Right hindlimb (tissue), 1 donor: ENCODE results near the gene KIRREL3.

Experiments used
- DNase-seq: peaks from one replicate; pipeline ENCODE4 v3.0.0-alpha.2; 2018

The KIRREL3 gene

GRCh38 chr11:126479178-126479930 is 521.2 kb downstream of the KIRREL3 start:
- no peak for DNase-seq

- DNase-seq: no peak
These were observed 522.1 kb downstream of the KIRREL3 start for GRCh38 chr11:126478466-126478865.

- DNase-seq: no peak
These were observed 522.9 kb downstream of the KIRREL3 start for GRCh38 chr11:126477535-126478305.

- no peak for DNase-seq
These were observed 523.6 kb downstream of the KIRREL3 start for GRCh38 chr11:126476977-126477376.

DNA sequence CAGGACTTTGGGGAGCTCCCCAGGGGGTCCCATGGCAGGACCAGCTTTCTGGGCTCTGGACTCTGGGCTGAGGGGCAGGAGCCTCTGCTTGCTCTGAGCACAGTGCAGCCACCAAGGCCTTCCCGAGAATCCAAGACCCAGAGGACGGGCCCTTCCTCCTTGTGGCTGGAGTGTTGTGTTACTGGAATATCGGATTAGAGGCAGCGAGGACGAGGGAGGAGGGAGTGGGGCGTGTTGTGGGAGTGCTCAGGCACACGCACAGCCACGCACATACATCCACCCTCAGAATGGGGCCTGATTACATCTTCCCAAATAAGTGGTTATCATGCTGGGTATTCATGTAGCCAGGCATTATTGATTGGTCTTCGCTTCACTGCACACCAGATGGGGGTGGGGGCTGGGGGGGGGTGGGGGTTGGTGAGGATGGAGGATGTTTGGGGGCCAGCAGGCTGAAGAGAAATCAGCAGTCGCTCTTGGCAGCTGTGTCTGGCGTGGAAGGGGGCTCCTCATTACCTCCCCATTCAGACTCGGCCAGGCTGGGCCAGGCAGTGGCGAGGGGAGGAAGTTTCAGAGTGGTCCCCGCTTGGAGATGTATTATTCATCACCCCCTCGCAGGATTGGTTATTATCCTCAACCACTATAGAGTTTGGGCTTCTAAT is 524.2 kb downstream of the KIRREL3 start:
- no peak for DNase-seq

GRCh38 chr11:126475014-126475991 is 525.3 kb downstream of the KIRREL3 start:
- DNase-seq: no peak

GRCh38 chr11:126474220-126474619 is 526.4 kb downstream of the KIRREL3 start:
- no peak for DNase-seq

- DNase-seq: no peak
These were observed 527.3 kb downstream of the KIRREL3 start for GRCh38 chr11:126473269-126473668.

DNA sequence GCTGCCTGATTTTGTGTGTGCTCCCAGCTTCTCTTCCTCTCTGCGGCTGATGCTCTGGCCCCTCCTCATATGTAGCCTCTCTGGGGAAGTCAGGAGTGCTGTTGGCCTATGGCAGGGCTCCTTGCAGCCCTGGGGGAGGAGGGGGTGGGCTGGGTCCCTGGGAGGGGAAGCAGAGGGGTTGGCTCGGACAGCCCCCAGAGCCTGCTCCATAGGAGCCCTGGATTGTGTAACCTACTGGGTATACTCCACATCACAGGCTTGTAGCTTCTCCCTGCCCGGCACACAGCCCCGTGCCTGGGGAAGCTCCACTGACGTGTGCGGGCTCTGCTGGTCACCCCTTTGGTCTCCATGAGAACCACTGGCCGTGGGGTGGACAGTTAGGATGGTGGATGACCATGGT is 531.3 kb downstream of the KIRREL3 start:
- DNase-seq: no peak

DNA sequence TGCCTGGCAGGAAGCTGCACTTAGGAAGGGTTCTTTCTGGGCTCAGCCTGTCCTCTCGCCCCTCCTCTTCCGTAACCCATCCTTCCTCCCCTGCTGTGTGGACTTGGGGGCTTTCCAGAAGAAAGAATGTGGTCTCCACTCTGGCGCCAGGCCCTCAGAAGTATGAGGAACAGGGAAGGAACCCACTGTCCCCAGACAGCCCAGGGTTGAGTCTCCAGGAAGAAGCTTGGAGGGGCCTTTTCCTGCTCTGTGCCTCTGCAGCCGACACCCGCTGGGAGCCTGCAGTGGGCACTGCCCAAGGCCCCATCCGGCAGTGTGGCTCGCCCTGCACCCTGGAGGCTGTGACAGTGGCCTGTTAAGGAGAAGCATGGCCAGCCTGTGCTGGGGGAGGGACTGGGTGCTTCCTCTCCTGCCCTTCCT is 532.5 kb downstream of the KIRREL3 start:
- DNase-seq: no peak

DNA sequence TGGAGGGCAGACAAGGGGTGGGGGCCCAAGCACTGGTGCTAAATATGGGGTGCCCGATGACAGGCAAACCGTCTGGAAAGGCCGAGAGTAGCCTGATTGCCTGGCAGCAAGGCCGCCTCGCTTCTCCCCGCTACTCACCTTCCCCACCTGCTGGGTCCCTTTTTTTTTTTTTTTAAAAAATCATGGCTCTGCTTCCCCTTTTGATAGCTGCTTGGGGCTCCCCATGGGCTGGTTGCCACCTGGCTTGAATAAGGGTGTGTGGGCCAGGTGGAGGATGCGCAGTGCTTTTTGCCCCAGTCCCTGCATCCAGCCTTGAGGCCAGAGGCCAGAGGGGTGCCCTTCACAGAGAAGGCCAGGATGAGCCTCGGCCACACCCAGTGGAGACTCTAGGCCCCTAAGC is 533.1 kb downstream of the KIRREL3 start:
- DNase-seq: no peak

- no peak for DNase-seq
These were observed 533.6 kb downstream of the KIRREL3 start for GRCh38 chr11:126467046-126467370.

DNA sequence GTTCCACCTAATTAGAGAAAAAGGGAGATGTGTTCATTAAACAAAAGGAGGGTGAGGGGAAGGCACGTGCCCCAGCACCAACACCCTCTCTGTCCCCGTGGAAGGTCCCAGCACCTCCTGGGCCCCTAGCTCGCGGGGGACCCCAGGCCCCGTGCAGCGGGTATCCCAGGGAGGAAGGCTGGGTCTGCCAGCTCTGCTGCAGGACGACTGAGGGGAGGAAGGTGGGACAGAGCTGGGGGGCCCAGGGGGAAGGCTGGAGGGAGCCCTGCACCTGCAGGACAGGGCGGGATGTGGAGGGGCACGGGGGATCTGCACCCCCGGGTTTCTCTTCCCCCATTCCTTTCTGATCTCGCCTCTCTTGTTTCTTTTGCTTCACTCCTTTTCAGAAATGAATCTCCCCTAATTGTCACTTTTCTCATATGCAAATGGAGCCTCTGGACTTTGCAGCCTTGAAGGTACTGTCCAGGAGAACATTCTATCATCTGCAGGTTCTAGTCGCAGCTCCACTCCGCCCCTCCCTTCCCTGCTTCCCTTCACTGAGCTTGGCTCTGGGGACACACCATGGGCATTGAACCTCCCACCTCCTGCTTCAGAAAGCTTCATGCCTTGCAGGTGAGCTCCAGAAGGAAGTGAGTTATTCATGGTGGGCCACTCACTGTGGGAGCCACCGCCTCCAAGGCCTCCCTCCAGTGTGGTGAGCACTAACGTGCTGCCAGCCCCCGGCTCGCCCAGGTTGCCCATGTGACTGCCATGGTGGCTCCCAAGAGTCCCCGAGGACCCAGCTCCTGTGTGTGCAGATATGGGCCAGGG is 534.1 kb downstream of the KIRREL3 start:
- no peak for DNase-seq

GRCh38 chr11:126465573-126466188 is 534.9 kb downstream of the KIRREL3 start:
- DNase-seq: peak; percentile 79

DNA sequence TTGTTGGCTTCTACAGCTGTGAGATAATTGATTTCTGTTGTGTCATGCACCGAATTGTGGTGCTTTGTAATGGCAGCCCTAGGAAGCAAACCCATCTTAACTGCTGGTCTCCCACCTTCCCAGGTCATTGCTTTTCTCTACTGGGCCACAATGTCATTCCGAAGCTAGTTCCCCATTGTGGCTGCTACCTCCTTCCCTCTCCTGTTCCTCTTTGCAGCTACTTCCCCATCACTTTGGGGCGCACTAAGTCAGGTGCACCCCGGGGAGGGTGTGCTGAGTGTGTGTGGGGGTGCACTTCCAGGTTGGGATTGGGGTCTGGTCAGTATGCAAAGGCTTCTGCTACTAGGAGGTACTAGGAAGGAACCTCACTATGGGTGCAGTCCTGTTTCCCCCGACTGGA is 535.8 kb downstream of the KIRREL3 start:
- DNase-seq: no peak

- no peak for DNase-seq
These were observed 538.1 kb downstream of the KIRREL3 start for GRCh38 chr11:126462422-126462821.

- no peak for DNase-seq
These were observed 538.6 kb downstream of the KIRREL3 start for GRCh38 chr11:126461996-126462395.

DNA sequence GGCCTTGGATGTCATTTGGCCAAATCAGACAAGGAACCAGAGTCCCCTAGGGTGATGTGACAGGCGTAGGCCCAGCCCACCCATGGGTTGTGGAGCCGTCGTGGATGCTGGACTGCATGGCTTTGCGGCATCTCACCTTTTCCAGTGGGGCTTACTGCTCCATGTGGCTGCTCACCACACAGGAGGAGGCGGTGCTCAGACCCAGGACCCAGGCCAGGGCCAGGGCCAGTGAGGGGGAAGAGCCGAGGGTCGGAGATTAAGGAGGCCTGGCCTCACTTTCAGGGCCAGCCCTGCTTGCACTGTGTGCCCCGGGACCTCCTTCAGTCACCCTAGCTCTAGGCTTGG is 539.5 kb downstream of the KIRREL3 start:
- DNase-seq: no peak

DNA sequence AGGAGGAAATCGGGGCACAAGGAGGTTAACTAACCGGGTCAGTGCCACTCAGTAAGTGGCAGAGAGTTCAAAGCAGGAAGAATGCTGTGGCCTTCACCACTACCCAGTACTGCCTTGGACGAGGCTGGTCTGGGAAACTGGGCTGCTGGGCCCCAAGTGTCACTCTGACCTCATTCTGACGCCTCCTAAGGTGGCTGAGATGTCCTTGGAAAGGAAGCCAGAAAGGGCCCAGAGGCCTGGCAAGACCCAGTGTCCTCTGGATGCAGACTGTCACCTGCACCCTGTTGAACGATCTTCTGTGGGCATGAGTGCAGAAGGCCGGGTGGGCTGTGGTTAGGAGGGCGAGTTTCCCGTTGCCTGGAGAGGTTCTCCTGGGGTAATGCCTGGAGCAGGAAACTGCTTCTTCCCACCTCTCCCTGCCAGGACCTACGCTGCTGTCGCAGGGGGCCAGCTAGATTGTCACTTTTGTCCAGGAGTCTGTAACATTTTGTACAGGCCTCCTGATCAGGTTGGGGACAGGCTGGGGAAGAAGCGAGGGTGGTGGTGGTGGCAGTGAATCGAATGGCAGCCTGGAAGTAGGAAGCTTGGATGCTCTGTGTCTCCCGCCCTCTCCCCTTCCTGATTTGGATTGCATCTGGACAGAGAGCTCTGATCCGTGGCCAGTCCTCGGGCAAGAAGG is 540.0 kb downstream of the KIRREL3 start:
- no peak for DNase-seq

- peak; percentile 72 for DNase-seq
These were observed 540.8 kb downstream of the KIRREL3 start for GRCh38 chr11:126459691-126460281.
